ENCODE results near the gene UNC119B. TPM values are rescaled to one million over a fixed set of nuclear protein-coding genes. Genes with fewer than 3 reads are reported as not detected.
"Not testable (repeated sequence)": the region's sequence is repeated elsewhere in the genome, so short reads cannot be mapped to it uniquely, and the experiment has no call there.

UNC119B gene
- total RNA-seq = 10 to 100 TPM; 26.2 to 29.8 TPM

GRCh38 chr12:120710031-120710804 is at the start of gene UNC119B:
UNC119B (plus strand) TSS chr12:120710458; CDS start chr12:120710475, 17 bp downstream.
- CTCF ChIA-PET = interaction anchor here (0.8 to 2.5 kb wide), 4 partner anchors 61 to 262 kb away, joined by 3 to 15 read pairs (median 6); no protein-coding TSS in a partner anchor

GRCh38 chr12:120661432-120661831 is 48.8 kb upstream of the UNC119B start:
- CTCF ChIA-PET = interaction anchor here (1.2 kb wide), 1 partner anchor 13 kb away, joined by 4 read pairs; no protein-coding TSS in a partner anchor
- POLR2A ChIA-PET = no interaction called here

More at GRCh38 chr12:120710031-120710804, at the start of gene UNC119B:
- POLR2A ChIA-PET = interaction anchor here (0.5 to 1.0 kb wide), 5 partner anchors 15 to 349 kb away, joined by 3 to 5 read pairs (median 4); partner anchors contain the start of gene POP5

- POLR2A ChIA-PET = no interaction called here
- CTCF ChIA-PET = interaction anchor here (0.6 to 0.7 kb wide), 2 partner anchors 37 to 87 kb away, joined by 3 to 5 read pairs; no protein-coding TSS in a partner anchor
Measured at GRCh38 chr12:120662879-120663278, 47.4 kb upstream of the UNC119B start.

DNA sequence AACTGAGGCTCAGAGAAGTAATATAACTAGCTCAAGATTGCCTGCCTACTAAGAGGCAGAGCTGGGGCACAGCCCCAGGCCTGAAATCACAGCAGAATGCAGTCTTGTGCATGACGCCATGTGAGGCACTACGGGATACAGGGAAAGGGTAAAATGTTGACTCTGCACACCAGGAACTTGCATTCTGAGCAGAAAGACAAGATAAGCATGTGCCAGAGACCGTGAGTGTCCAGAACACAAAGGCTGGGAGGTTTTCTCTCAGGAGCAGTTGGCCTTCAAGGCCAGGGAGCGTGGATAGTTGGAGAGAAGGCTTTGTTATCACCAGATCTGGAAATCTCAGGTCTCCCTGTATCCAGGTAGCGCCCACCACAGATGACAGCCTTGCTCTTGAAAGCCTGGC is 46.5 kb upstream of the UNC119B start:
- CTCF ChIA-PET = no interaction called here
- POLR2A ChIA-PET = no interaction called here

DNA sequence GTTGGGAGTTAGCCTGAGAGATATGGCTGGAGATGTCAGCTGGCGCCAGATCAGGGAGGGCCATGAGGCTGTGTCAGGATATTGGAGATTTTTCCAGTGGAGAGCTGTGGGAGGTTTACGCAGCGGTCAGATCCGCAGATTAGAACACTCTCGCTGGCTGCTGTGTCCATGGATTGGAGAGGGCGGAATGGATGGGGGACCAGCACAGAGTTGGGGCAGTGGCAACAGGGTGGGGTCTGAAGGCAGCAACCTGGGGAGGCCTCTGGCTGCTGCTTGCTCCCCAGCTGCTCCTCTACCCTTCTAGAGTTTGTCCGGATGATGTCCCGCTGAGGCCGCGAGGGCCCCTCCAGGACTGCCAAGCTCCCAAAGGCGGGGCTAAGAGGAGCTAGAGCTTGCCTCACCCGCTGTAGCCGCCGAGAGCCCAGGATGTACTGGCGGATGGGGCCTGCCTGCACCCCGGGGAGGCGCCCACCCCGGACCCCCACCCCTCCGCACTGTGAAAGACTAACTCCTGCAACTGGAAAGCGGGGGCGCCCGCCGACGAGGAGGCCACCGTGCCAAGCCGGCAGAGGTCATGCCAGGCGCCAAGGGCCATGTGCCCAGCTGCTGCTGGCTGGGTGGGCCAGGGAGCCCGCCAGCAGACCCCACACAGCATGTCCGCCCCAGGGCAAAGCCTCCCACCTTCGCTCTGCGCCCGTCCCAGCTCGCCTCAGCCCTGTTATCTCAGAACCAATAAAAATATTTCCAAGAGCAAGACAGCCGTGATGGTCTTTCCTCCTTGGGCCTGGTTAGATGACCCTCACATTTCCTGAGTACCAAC is 43.5 kb upstream of the UNC119B start:
- POLR2A ChIA-PET = no interaction called here
- CTCF ChIA-PET = interaction anchor here (0.6 to 1.3 kb wide), 3 partner anchors 19 to 84 kb away, joined by 3 to 4 read pairs (median 3); no protein-coding TSS in a partner anchor

GRCh38 chr12:120668091-120668867 is 42.0 kb upstream of the UNC119B start:
- POLR2A ChIA-PET = no interaction called here
- CTCF ChIA-PET = interaction anchor here (1.3 kb wide), 1 partner anchor 21 kb away, joined by 4 read pairs; no protein-coding TSS in a partner anchor

- CTCF ChIA-PET = no interaction called here
- POLR2A ChIA-PET = no interaction called here
Measured at GRCh38 chr12:120668868-120669840, 41.1 kb upstream of the UNC119B start.

DNA sequence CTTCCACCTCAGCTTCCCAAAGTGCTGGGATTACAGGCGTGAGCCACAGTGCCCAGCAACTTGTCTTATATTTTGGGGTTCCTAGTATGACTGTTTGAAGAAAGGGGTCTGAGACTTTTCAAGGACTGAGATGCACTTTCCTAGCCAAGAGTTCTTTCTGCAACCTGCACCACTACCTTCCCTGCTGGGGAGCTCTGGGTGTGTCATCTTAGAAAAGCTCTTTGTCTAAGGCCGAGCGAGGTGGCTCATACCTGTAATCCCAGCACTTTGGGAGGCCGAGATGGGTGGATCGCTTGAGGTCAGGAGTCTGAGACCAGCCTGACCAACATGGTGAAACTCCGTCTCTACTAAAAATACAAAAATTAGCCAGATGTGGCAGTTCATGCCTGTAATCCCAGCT is 40.0 kb upstream of the UNC119B start:
- POLR2A ChIA-PET, CTCF ChIA-PET: not testable (repeated sequence)

- ChIA-PET POLR2A (no interaction called here), CTCF (no interaction called here)
Measured at GRCh38 chr12:120670667-120671066, 39.6 kb upstream of the UNC119B start.

DNA sequence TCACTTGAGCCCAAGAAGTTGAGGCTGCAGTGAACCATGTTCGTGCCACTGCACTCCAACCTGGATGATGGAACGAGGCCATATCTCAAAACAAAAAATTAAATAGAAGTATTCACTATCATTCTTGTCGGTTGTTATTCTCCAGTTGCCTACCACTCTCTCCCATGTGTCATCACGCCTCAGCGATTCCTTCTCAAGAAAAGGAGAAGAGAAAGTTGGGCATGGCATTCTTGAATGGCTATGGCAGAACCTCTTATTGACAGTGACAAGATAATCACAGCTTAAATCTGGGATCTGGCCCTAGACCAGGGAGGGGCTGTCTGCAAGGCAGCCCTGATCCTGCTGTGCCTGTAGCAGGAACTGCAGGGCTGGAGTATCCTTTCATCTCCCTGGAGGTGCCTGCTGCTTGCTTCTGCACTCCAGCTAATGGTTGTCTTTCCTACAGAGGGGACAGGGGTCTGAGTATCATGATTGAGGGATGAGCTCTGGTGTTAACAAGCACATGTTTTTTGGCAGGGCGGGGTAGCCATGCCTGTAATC is 36.1 kb upstream of the UNC119B start:
- CTCF ChIA-PET = no interaction called here
- POLR2A ChIA-PET = no interaction called here

DNA sequence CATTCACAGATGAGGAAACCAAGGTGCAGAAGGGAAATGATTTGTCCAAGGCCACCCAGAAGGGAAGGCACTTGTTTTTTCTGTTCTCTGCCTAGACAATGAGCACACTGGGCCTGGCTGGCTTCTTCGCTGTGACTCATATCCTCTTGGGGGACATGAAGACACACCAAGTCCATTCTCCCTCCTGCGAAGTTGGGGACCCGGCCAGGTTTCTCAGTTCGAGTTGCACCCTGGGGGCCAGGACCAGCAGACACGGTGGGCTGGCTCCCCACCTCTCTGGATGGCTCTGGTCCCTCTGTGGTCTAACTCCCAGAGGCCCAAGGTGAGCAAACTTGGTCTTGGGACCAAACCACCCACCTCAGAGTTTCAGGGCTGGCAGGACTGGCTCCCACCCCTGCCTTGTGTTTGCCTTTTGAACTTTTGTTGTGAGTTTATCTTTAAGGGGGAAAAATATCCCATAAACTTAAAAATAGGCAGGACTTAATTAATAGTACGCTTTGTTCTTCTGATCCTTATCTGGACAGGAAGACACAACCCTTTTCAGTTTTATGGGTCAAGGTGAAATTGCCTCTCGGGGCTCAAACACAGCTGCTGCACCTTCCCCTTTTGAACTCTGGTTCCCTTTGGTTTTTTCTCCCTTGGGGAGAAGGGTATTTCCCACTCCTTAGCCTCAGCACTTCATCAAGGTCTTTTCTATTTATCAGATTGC is 32.3 kb upstream of the UNC119B start:
- ChIA-PET POLR2A (no interaction called here), CTCF (interaction anchor here (0.8 kb wide), 1 partner anchor 31 kb away, joined by 3 read pairs; no protein-coding TSS in a partner anchor)

DNA sequence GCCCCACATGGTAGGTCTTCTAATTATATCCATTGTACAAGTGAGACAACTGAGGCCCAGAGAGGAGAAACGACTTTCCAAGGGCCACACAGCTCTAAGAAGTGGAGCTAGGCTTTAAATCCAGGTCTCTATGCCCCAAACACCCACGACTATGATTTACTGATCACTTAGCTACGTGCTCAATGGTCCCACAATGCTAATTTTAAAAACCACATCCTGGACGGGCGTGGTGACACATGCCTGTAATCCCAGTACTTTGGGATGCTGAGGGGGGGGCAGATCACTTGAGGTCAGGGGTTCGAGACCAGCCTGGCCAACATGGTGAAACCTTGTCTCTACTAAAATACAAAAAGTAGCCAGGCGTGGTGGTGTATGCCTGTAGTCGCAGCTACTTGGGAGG is 31.7 kb upstream of the UNC119B start:
- ChIA-PET POLR2A (no interaction called here), CTCF (interaction anchor here (0.8 kb wide), 1 partner anchor 32 kb away, joined by 3 read pairs; no protein-coding TSS in a partner anchor)

GRCh38 chr12:120680165-120680738 is 30.0 kb upstream of the UNC119B start:
- ChIA-PET POLR2A (no interaction called here), CTCF (no interaction called here)

- ChIA-PET POLR2A (no interaction called here), CTCF (no interaction called here)
Measured at GRCh38 chr12:120684523-120684932, 25.7 kb upstream of the UNC119B start.

GRCh38 chr12:120685522-120685921 is 24.7 kb upstream of the UNC119B start:
- POLR2A ChIA-PET = interaction anchor here (0.7 kb wide), 1 partner anchor 240 kb away, joined by 3 read pairs; no protein-coding TSS in a partner anchor

GRCh38 chr12:120686151-120686689 is 24.0 kb upstream of the UNC119B start:
- POLR2A ChIA-PET = interaction anchor here (0.6 kb wide), 1 partner anchor 219 kb away, joined by 6 read pairs; no protein-coding TSS in a partner anchor
- CTCF ChIA-PET = interaction anchor here (0.6 kb wide), 2 partner anchors 918 to 996 kb away, joined by 3 to 4 read pairs; no protein-coding TSS in a partner anchor

More at GRCh38 chr12:120685522-120685921, 24.7 kb upstream of the UNC119B start:
- CTCF ChIA-PET = interaction anchor here (0.6 kb wide), 1 partner anchor 384 kb away, joined by 3 read pairs; no protein-coding TSS in a partner anchor
